Nephron (organoid): Measurements from ENCODE around the gene PLOD3.

Experiments
- H3K27ac Mint-ChIP-seq, 3 experiments: 2 replicates each; pipeline ENCODE4 v1.8.0; 2020; ENCODE audit warnings: mixed read lengths in 3 of 3, mild to moderate bottlenecking in 2 of 3, moderate library complexity in 1 of 3
- H3K27me3 Mint-ChIP-seq: 2 replicates; pipeline ENCODE4 v1.8.0; 2021; ENCODE audit warnings: low read depth, mild to moderate bottlenecking, moderate library complexity, mixed read lengths
- H3K36me3 Mint-ChIP-seq: 2 replicates; pipeline ENCODE4 v1.8.0; 2020; ENCODE audit warnings: low read depth, mixed read lengths
- H3K4me1 Mint-ChIP-seq: 2 replicates; pipeline ENCODE4 v1.8.0; 2020; ENCODE audit warnings: mixed read lengths
- H3K4me3 Mint-ChIP-seq, 3 experiments: 2 replicates each; pipeline ENCODE4 v1.8.0; 2020; ENCODE audit warnings: mild to moderate bottlenecking in 3 of 3, mixed read lengths in 3 of 3, moderate library complexity in 2 of 3
- H3K9me3 Mint-ChIP-seq: 2 replicates; pipeline ENCODE4 v1.8.0; 2020; ENCODE audit warnings: mixed read lengths
- TF ChIP-seq, protein P1 (sequence below), 3 experiments: fragments of 200-600 bp; sonication (generic); IDR thresholded peaks; one replicate each; pipeline ENCODE4 v1.5.0; 2021; ENCODE audit warnings: antibody characterized with exemption in 3 of 3; ENCODE audit not compliant: unreplicated experiment in 3 of 3

The PLOD3 gene

GRCh38 chr7:101162551-101163278, 54.7 kb downstream of the PLOD3 start:
- no peak overlapping the region for H3K27ac Mint-ChIP-seq
- no peaks in the 10 kb centered on the region for H3K9me3 Mint-ChIP-seq
- H3K4me3 Mint-ChIP-seq: peak overlapping the region; percentile 74 to 82 (median 76)
- TF ChIP-seq, protein P1, sequence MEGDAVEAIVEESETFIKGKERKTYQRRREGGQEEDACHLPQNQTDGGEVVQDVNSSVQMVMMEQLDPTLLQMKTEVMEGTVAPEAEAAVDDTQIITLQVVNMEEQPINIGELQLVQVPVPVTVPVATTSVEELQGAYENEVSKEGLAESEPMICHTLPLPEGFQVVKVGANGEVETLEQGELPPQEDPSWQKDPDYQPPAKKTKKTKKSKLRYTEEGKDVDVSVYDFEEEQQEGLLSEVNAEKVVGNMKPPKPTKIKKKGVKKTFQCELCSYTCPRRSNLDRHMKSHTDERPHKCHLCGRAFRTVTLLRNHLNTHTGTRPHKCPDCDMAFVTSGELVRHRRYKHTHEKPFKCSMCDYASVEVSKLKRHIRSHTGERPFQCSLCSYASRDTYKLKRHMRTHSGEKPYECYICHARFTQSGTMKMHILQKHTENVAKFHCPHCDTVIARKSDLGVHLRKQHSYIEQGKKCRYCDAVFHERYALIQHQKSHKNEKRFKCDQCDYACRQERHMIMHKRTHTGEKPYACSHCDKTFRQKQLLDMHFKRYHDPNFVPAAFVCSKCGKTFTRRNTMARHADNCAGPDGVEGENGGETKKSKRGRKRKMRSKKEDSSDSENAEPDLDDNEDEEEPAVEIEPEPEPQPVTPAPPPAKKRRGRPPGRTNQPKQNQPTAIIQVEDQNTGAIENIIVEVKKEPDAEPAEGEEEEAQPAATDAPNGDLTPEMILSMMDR (IDR thresholded peaks at IDR 0.05; ENCODE audit: unreplicated experiment in 3 of 3): no peak
- H3K27me3 Mint-ChIP-seq: peaks cover 67% of the 10 kb centered on the region
- peaks cover 13% of the 10 kb centered on the region for H3K36me3 Mint-ChIP-seq
- H3K4me1 Mint-ChIP-seq: peaks cover 23% of the 10 kb centered on the region

DNA sequence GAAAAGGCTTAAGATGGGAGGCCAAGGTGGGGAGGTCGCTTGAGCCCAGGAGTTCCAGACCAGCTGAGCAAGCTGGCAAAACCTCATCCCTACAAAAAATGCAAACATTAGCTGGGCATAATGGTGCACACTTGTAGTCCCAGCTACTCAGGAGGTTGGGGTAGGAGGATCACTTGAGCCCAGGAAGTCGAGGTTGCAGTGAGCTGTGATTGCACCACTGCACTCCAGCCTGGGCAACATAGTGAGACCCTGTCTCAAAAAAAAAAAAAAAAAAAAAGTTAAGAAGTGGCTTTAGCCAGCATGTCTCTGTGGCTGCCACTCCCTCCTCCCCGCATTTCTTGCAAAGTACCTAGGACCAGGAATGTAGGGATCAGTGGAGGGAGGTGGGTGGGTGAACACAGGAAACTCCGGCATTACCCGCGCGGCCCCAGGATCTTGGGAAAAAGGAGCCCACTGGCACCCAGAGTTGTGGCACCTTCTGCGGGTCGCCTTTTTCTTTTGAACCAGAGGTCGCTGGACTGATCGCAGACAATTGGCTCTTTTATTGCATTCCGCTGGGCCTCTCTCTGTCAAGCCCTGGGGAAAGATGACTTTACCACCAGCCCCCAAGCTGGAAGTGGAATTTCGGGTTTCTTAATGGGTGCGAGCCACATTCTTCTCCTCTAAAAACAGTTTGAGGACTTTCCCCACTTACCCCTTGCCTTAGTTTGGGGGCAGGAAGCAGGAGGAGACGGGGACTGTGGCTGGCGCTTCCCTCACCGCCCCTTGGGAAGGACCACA, 55.5 kb downstream of the PLOD3 start:
- Mint-ChIP-seq H3K4me3 (peak overlapping the region; percentile 74 to 82 (median 76)), H3K36me3 (peaks cover 13% of the 10 kb centered on the region), H3K27me3 (peaks cover 58% of the 10 kb centered on the region), H3K27ac (peak overlapping the region in 1 of 3 experiments; percentile 26), H3K4me1 (peaks cover 15% of the 10 kb centered on the region), H3K9me3 (no peaks in the 10 kb centered on the region)
- TF ChIP-seq, protein P1 (IDR thresholded peaks at IDR 0.05; ENCODE audit: unreplicated experiment in 3 of 3): no peak

- peaks cover 13% of the 10 kb centered on the region for H3K36me3 Mint-ChIP-seq
- peaks cover 10% of the 10 kb centered on the region for H3K4me1 Mint-ChIP-seq
- no peaks in the 10 kb centered on the region for H3K9me3 Mint-ChIP-seq
- peak overlapping the region in 1 of 3 experiments; percentile 70 for H3K27ac Mint-ChIP-seq
- H3K4me3 Mint-ChIP-seq: peak overlapping the region in 2 of 3 experiments; percentile 31 to 50
- TF ChIP-seq, protein P1 (IDR thresholded peaks at IDR 0.05; ENCODE audit: unreplicated experiment in 3 of 3): no peak
- H3K27me3 Mint-ChIP-seq: peaks cover 49% of the 10 kb centered on the region
These were observed 56.5 kb downstream of the PLOD3 start for GRCh38 chr7:101160910-101161309.

DNA sequence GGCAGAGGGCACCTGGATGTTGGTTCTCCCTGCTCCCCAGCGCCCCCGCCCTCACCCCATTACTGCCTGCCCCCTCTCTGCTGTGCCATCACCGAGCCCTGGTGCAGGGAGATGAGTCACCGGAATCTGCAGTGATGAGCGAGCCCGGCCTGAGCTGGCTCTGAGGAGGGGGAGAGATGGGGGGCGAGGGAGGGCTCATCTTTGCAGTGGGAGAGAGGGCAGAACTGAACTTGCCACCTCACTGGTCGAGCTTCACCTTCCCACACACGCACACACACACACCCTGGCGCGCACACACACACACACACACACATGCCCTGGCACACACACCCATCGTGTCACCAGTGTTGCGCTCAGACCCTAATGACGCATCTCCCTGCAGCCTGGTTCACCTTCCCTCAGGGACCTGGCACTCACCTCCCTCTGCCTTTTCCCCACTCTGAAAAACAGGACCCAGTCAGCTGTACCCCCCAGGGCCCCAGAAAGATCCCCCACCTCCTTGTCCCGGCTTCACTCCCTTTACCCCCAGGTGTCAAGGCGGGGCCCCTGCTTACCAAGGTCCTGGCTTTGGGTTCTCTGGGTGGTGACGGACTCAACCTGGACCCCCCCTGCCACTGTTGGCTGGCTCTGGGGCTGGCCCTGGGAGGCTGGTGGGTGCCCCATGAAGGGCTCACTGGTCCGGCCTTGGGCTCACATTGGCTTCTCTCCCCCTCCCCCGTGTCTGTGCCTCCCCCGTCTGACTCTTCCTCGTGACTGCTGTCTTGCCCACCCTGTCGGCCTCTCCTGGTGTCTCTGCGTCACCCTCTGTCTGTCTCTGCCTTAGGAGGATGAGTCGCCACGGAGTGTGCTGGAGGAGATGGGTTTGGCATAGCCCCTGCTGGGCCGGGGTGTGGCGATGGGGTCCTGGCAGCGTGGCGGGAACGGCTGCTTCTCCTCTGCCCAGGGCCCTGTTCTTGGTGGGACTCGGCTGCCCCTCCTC, 57.4 kb downstream of the PLOD3 start:
- TF ChIP-seq, protein P1 (IDR thresholded peaks at IDR 0.05; ENCODE audit: unreplicated experiment in 3 of 3): no peak
- Mint-ChIP-seq H3K9me3 (no peaks in the 10 kb centered on the region), H3K4me3 (no peak overlapping the region), H3K36me3 (peaks cover 13% of the 10 kb centered on the region), H3K27me3 (peaks cover 42% of the 10 kb centered on the region), H3K4me1 (peaks cover 5% of the 10 kb centered on the region), H3K27ac (no peak overlapping the region)

DNA sequence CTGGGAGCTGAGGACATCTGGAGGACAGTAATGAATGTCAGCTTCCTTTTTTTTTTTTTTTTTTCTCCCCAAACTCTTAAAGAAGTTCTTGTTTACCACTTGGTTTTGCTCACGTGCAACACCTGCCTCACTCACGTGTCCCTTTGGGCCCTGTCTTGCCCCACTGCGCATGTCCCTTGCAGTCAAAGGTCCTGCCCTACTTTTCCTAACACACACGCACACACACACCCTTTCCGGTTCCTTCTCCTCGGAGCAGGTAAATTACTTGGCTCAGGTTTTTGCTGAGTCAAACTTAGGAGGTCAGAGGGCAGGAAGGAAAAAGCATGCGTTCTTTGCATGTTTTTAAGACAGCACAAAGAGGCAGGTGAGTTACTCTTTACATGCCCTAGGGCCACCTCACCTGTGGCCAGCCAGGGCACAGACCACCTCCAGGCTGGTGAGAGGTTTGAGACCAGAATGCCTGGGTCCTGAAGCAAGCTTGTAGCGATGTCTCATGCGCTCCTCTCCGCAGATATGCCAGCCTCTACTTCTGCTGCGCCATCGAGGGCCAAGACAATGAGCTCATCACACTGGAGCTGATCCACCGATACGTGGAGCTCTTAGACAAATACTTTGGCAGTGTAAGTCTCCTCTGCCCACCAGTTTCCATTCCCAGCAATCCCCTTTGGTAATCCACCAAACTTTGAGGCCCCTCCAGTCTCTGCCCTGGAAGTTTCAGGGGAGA, 60.4 kb downstream of the PLOD3 start:
- TF ChIP-seq, protein P1 (IDR thresholded peaks at IDR 0.05; ENCODE audit: unreplicated experiment in 3 of 3): no peak
- H3K9me3 Mint-ChIP-seq: no peaks in the 10 kb centered on the region
- peaks cover 4% of the 10 kb centered on the region for H3K4me1 Mint-ChIP-seq
- H3K36me3 Mint-ChIP-seq: peaks cover 13% of the 10 kb centered on the region
- H3K4me3 Mint-ChIP-seq: peak overlapping the region; percentile 66 to 71 (median 69)
- peak overlapping the region in 1 of 3 experiments; percentile 65 for H3K27ac Mint-ChIP-seq
- H3K27me3 Mint-ChIP-seq: peaks cover 24% of the 10 kb centered on the region
